Adrenal gland (tissue), 12 donors: ENCODE measurements around the gene FOXE3. TPM values are rescaled to one million over a fixed set of nuclear protein-coding genes. Genes with fewer than 3 reads are reported as not detected.

ENCODE experiments used
- DNase-seq, 7 donors: peaks; one replicate each; pipeline ENCODE4 v3.0.0-alpha.2; 2019 to 2020
- H3K27ac ChIP-seq, 5 donors: fragments of 200-600 bp; sonication (generic) in 4 of 5; 1 replicate in 3 of 5; 2 replicates in 2 of 5; pipeline versions ENCODE4 v1.5.1 to v1.8.0; 2016 to 2020; ENCODE audit warnings: mild to moderate bottlenecking in 1 of 5
- H3K27me3 ChIP-seq: fragments of 200-600 bp; 2 replicates; pipeline ENCODE4 v1.8.0; 2021
- H3K36me3 ChIP-seq, 2 donors: fragments of 200-600 bp; replicated peaks in 1 of 2; 1 replicate in 1 of 2; 2 replicates in 1 of 2; pipeline versions ENCODE4 v1.5.1 to v1.8.0; 2018 to 2022
- H3K4me1 ChIP-seq, 2 donors: fragments of 200-600 bp; replicated peaks in 1 of 2; 1 replicate in 1 of 2; 2 replicates in 1 of 2; pipeline versions ENCODE4 v1.5.1 to v1.8.0; 2018 to 2021
- H3K4me3 ChIP-seq, 4 donors: fragments of 200-600 bp; sonication (generic) in 3 of 4; one replicate each; pipeline ENCODE4 v1.5.1; 2016 to 2018
- H3K9me3 ChIP-seq, 3 donors: fragments of 200-600 bp; sonication (generic) in 1 of 3; replicated peaks in 1 of 3; 1 replicate in 2 of 3; 2 replicates in 1 of 3; pipeline versions ENCODE4 v1.5.1 to v1.8.0; 2016 to 2021
- POLR2A ChIP-seq, 2 donors: fragments of 450-650 bp; IDR thresholded peaks; one replicate each; pipeline ENCODE4 v1.6.1; 2017; ENCODE audit warnings: antibody characterized with exemption in 2 of 2, mild to moderate bottlenecking in 2 of 2, moderate library complexity in 1 of 2
- WGBS, 4 donors: extraction: QIAGEN DNeasy Blood & Tissue Kit in 2 of 4; methylation state at CpG; one replicate each; pipeline versions ENCODE4 v1.1.5 to v1.1.7; 2013 to 2017; 5-methylcytosine and 5-hydroxymethylcytosine counted together
- intact Hi-C, 2 donors: fragments of 100-400 bp; cut with DNase I; formaldehyde crosslinking; loops; one replicate each; pipeline versions ENCODE4 v1.14.1 to v1.15.0; 2022 to 2023
- polyA plus RNA-seq, 3 donors: library from polyadenylated mRNA; stranded (reverse); fragments of 200-250 nt in 2 of 3; fragments of 350-450 nt in 1 of 3; fragmentation: Illumina TruSeq in 1 of 3; extraction: RNeasy Lipid Tissue Mini Kit (QIAGEN cat#74804) in 1 of 3; gene quantifications; one replicate each; pipeline ENCODE4 v1.2.3, GENCODE V29; 2013 to 2014
- total RNA-seq, 9 donors: library from RNA; depleted of rRNA in 4 of 9; stranded (reverse); fragments of >200 nt in 4 of 9; fragments of 120-200 nt in 1 of 9; fragmentation: NEBNext Ultra II Directional in 1 of 9; extraction: Animal tissue kit (Norgen Biotek cat#: 25700) in 1 of 9; gene quantifications; one replicate each; pipeline versions ENCODE4 v1.1.0 to v1.2.4, GENCODE V29; 2013 to 2023
- TF ChIP-seq, protein P1 (sequence below), 6 experiments: fragments of 450-650 bp in 4 of 6; fragments of 200-600 bp in 2 of 6; sonication (generic) in 1 of 6; IDR thresholded peaks; 1 replicate in 5 of 6; 2 replicates in 1 of 6; pipeline versions ENCODE4 v1.5.1 to v1.8.0; 2016 to 2021; ENCODE audit warnings: antibody characterized with exemption in 6 of 6, mild to moderate bottlenecking in 2 of 6, moderate library complexity in 1 of 6
- donor health status: healthy with polysubstance abuse.
- donor health status: Bipolar disorder and iron deficiency.
- donor health status: DM: yes; HTN: yes; CAD: no.
- donor health status: DM: no; HTN: no; CAD: no.
- donor health status: DM: no; HTN: no; CAD: no.
- donor health status: DM: yes; HTN: yes; CAD: no.

Gene FOXE3
- total and polyA plus RNA-seq, 12 donors = 0.07 TPM; not detected in 11

DNA sequence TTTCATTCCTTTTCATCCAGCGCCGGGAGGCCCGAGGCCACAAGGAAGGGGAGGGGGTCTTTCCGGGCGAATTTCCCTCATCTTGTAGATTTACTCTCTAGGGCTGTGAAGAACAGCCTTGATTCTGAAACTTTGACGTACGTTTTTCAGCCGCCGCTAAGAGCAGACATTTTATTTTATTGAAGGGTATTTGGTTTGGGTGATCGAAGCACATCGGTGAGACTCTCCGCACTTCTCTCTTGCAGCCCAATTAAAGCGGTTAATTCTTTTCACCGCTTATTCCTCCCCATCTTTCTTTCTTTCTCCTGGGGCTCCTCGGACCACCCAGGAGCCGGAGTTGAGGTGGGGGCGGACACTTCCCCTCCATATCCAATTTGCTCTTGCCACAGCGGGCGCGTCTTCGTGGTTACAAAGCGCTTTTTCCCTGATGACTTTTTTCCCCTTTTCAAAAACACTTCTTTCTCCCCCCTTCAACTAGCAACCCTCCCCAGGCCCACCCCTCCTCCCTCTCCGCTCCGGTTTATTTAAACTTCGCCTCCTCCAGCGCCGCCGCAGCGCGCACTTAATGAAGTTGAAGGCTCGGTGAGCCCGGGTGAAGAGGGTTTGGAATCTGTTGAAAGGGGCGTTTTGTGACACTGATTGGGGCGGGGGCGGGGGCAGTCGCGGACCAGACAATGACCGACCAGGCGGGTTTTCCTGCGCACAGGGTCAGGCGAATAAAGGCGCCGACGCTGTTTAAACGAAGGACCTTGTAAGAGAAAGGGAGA, 27.6 kb downstream of the FOXE3 start:
- 19 to 27% (median 22%) methylated on average over 44 to 45 of the region's 45 CpGs for WGBS, 4 donors
- DNase-seq = no peak
- Histone ChIP-seq H3K36me3 (no peaks in the 10 kb centered on the region), H3K27me3 (peaks cover 80% of the 10 kb centered on the region), H3K27ac (peak overlapping the region in 1 of 5 donors; percentile 56), H3K9me3 (no peaks in the 10 kb centered on the region), H3K4me3 (peak overlapping the region in 1 of 4 donors; percentile 44), H3K4me1 (no peaks in the 10 kb centered on the region)
- intact Hi-C loops = no loop called here
- TF ChIP-seq POLR2A (IDR thresholded peaks at IDR 0.05) = no peak
- TF ChIP-seq, protein P1, sequence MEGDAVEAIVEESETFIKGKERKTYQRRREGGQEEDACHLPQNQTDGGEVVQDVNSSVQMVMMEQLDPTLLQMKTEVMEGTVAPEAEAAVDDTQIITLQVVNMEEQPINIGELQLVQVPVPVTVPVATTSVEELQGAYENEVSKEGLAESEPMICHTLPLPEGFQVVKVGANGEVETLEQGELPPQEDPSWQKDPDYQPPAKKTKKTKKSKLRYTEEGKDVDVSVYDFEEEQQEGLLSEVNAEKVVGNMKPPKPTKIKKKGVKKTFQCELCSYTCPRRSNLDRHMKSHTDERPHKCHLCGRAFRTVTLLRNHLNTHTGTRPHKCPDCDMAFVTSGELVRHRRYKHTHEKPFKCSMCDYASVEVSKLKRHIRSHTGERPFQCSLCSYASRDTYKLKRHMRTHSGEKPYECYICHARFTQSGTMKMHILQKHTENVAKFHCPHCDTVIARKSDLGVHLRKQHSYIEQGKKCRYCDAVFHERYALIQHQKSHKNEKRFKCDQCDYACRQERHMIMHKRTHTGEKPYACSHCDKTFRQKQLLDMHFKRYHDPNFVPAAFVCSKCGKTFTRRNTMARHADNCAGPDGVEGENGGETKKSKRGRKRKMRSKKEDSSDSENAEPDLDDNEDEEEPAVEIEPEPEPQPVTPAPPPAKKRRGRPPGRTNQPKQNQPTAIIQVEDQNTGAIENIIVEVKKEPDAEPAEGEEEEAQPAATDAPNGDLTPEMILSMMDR (IDR thresholded peaks at IDR 0.05) = no peak

DNA sequence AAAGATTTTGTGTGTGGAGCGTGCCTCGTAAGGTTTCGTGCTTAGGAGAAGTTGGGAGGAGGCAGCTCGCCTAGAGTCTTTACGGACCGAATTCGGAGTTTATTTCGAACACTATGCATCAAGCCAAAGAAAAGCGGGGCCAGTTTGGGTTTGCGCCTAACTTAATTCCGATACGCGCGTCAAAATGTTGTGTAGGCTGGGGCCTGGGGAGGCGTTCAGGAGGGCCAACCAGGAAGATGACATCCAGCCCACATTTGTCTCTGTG, 28.1 kb downstream of the FOXE3 start:
- Histone ChIP-seq H3K36me3 (no peaks in the 10 kb centered on the region), H3K4me1 (no peaks in the 10 kb centered on the region), H3K27me3 (peaks cover 80% of the 10 kb centered on the region), H3K9me3 (no peaks in the 10 kb centered on the region), H3K27ac (peak overlapping the region in 1 of 5 donors; percentile 56), H3K4me3 (peak overlapping the region in 2 of 4 donors; percentile 6 to 44)
- 11 to 18% (median 12%) methylated on average over 15 of the region's 15 CpGs for WGBS, 4 donors
- intact Hi-C loops = no loop called here
- no peak for DNase-seq
- no peak for TF ChIP-seq POLR2A (IDR thresholded peaks at IDR 0.05)
- TF ChIP-seq, protein P1 (IDR thresholded peaks at IDR 0.05) = no peak

DNA sequence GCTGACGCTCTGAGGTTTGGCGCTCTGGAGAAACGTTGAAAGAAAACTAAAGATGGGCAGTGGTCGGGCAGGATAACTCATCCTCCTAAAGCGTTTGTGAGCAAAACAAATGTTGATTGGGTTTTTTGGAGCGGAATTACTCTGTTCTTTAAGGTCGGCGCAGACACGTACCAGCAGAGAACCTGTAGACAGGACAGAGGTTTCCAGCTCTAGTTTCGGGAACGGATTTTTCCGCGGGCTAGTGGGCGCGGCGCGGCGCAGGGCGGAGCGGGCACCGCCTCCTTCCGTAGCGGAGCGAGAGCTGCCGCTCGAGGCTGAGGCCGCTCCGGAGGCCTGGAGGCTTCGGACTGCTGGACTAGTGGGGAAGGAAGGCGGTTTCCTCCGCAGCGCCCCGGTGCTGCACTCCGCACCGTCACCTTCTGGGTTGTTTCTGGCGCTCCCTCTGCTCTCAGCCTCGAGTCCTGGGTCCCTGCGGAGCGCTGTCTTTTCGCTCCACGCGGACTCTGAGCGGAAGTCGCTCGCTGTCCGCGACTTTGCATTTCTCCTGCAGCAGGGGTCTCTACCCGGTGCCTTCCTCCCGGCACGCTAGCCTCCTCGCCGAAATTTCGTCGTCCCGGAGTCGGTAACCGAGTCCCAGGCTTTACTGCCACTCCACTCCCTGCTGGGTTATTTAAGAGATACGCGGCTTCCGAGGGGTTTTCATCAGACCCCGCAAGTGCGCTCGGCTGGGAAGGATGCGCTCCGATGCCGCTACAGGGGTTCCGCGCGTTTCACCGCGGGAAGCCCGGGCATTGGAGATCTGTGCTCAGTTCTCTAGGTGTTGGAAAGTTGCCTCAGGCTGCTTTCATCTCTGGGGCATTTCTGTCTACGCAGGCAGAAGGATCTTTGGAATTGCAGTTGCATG, 28.7 kb downstream of the FOXE3 start:
- intact Hi-C loops = no loop called here
- DNase-seq = no peak
- H3K9me3 ChIP-seq = no peaks in the 10 kb centered on the region
- 6 to 8% (median 7%) methylated on average over 22 to 73 of the region's 73 CpGs for WGBS, 4 donors
- no peaks in the 10 kb centered on the region for H3K4me1 ChIP-seq
- peaks cover 81% of the 10 kb centered on the region for H3K27me3 ChIP-seq
- H3K36me3 ChIP-seq = no peaks in the 10 kb centered on the region
- TF ChIP-seq, protein P1 (IDR thresholded peaks at IDR 0.05) = no peak
- TF ChIP-seq POLR2A (IDR thresholded peaks at IDR 0.05) = no peak
- peak overlapping the region in 2 of 4 donors; percentile 6 to 44 for H3K4me3 ChIP-seq
- H3K27ac ChIP-seq = peak overlapping the region in 1 of 5 donors; percentile 56

DNA sequence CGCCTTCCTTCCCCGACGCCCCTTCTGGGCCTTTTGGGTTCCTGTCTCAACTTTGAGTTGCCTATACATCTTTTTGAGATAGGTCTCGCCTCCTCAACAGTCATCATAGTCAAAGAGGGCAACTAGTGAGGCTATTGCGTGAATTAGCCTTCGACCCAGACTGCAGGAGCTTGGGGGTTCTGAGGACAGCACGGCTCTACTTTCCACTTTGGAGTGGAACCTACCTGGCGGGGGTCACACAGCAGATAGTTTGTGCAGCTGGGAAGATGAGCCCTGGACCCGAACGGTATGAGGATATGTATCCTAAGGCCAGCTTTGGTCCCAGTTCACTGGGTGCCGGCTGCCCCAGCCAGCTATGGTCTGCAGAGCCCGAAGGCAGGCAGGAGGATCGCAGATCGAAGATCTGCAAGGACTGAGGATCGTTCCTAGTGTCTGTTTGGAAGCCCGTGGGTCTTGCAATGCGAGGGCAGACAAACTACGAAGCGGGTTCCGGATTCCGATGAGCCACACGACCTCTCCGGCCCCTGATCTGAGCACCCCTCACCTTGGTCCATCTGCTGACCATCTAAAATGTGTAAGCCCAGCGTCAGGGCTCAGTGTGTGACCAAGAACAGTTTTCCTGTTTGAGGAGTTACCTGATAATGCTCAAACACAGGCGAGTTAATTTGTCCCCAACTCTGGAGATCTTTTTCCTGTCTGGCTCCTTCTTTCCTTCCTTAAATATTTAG, 29.9 kb downstream of the FOXE3 start:
- Histone ChIP-seq H3K36me3 (no peaks in the 10 kb centered on the region), H3K27me3 (peaks cover 79% of the 10 kb centered on the region), H3K27ac (no peak overlapping the region), H3K4me1 (no peaks in the 10 kb centered on the region), H3K9me3 (no peaks in the 10 kb centered on the region), H3K4me3 (peak overlapping the region in 1 of 4 donors; percentile 44)
- intact Hi-C loops = no loop called here
- TF ChIP-seq POLR2A (IDR thresholded peaks at IDR 0.05) = no peak
- TF ChIP-seq, protein P1 (IDR thresholded peaks at IDR 0.05) = no peak
- no peak for DNase-seq
- WGBS, 4 donors = 35 to 45% (median 41%) methylated on average over 10 to 25 of the region's 25 CpGs
